HG03442 (cell line): ENCODE data around the gene STK4.
"Not testable (repeated sequence)": the region's sequence is repeated elsewhere in the genome, so short reads cannot be mapped to it uniquely, and the experiment has no call there.

Source experiments
- ATAC-seq: cut with Tn5 transposase; IDR thresholded peaks from one replicate; pipeline ENCODE4 v1.9.1; 2021; ENCODE audit warnings: mild to moderate bottlenecking, moderate library complexity; ENCODE audit not compliant: unreplicated experiment

Gene STK4

DNA sequence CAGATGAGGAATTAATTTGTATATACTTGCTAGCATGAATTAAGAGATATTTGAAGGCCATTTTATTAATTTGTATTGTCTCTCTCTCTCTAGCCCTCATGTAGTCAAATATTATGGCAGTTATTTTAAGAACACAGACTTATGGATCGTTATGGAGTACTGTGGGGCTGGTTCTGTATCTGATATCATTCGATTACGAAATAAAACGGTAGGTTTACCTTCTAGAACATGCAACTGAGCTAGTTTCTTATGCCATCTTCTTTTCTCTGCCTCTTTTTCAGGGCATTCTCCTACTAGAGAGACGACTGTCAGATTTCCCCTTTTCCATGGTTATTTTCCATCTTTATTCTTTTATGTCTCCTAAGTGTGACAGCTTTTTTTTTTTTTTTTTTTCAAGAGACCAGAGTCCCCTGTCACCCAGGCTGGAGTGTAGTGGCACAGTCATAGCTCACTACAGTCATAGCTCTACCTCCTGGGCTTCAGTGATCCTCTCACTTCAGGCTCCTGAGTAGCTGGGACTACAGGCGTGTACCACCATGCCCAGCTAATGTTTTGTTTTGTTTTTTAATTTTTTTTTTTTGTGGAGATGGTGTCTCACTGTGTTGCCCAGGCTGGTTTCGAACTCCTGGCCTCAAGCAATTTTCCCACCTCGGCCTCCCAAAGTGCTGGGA, 15.6 kb downstream of the STK4 start:
- ATAC-seq: no peak

DNA sequence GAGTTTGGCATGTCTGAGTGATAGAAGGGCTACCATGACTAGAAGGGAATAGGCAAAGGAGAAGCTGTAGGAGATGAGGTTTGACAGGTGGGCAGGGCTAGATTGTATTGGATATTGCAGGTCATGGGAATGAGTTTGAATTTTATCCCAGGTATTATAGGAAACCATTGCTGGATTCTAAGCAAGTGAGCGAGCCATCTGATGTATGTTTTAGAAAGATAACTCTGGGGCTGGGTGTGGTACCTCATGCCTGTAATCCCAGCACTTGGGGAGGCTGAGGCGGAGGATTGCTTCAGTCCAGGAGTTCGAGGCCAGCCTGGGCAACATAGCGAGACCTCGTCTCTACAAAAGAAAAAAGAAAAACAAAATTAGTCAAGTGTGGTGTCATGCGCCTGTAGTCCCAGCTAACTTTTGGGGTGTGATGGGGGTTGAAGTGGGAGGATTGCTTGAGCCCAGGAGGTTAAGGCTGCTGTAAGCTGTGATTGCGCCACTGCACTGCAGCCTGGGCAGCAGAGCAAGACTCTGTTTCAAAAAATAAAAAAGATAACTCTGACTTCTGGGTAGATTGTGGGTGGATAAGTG, 16.9 kb downstream of the STK4 start:
- ATAC-seq: no peak

DNA sequence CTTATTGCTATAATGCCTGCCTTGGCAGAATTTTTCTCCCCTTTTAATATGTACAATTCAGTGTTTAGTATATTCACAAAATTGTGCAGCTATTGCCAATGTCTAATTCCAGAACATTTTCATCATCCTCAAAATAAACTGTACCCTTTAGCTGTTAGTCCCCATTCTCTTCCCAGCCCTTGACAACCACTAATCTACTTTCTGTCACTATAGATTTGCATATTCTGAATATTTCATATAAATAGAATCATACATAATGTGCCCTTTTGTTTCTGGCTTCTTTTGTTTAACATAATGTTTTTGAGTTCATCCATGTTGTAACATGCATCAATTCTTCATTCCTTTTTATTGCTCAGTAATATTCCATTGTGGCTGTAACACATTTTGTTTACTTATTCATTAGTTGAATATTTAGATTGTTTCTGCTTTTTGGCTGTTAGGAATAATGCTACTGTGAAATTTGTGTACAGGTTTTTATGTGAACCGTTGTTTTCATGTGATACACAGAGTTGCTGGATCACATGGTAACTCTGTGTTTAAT, 22.4 kb downstream of the STK4 start:
- no peak for ATAC-seq

DNA sequence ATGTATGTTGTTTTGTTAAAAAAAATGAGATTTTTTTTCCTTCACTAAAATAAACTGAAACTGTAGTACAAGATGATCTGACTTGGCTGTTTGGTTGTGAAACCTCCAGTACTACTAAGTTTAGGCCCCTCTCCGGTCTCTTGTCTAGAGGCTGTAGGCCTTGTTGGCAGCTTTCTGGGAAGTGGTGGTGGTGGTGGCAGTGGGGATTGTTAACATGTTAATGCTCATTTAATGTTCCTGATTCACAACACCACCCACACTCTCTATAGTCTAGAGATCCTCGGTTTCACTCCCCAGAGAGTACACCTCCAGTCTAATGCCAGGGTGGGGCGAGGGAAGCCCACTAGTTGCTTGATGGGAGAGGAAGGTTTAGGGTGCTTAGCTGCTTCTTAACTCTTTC, 24.1 kb downstream of the STK4 start:
- no peak for ATAC-seq

DNA sequence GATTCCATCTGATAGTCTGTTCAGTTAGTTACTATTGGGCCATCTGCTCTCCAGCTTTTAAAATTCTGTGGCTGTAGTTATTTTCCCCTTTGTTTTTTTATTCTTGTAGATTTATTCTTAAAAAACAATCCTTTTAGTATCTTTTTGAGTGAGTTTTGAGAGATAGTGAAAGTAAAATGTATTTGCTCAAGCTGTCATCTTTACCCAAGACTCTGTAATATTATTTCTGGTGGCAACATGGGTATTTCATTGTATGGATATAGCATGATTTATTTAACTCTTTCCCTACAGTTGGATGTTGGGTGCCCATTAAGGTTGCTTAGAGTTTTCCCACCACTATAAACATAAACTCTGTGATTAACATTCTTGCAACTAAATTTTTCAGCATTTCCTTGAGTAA, 24.6 kb downstream of the STK4 start:
- no peak for ATAC-seq

DNA sequence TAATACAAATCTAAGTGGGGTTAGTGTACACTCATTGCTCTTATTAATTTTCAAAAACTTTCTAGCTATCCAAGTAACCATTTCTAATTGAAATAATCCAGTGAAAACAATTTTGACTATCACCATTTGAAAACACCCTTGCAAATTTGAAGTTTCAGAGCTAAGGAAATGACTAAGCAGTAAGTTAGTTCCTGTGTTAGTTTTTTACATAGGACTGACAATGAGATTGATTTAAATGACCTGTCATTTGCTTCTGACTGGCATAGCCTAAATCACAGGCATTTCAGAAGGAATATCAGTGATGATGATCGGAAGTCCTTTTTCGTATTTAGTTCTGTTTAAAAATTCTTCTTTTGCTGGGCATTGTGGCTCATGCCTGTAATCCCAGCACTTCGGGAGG, 27.0 kb downstream of the STK4 start:
- ATAC-seq: no peak

DNA sequence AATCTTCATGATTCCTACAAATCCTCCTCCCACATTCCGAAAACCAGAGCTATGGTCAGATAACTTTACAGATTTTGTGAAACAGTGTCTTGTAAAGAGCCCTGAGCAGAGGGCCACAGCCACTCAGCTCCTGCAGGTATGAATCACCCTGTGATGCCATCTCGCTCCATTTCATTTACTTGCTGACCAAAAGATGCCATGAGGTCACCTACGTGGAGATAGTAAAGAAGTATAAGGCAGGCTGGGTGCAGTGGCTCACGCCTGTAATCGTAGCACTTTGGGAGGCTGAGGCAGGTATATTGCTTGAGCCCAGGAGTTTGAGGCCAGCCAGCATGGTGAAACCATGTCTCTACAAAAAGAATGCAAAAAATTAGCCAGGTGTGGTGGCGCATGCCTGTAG, 30.9 kb downstream of the STK4 start:
- ATAC-seq: no peak

DNA sequence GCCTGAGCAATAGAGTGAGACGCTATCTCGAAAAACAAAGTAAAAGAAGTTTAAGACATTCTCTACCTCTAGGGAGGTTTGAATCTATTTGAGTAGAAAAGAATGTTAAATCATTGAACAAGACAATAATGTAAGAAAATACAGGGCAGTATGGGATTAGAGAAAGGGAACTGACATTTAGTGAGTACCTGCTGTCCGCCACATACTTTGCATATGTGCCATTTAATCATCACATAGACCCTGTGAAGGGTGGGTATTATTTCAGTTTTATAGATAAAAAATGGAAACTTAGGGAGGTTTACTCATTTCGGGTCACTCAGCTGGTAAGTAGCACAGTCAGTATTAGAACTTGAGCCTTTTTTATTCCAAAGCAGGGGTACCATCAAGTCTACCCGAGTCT, 31.4 kb downstream of the STK4 start:
- no peak for ATAC-seq

DNA sequence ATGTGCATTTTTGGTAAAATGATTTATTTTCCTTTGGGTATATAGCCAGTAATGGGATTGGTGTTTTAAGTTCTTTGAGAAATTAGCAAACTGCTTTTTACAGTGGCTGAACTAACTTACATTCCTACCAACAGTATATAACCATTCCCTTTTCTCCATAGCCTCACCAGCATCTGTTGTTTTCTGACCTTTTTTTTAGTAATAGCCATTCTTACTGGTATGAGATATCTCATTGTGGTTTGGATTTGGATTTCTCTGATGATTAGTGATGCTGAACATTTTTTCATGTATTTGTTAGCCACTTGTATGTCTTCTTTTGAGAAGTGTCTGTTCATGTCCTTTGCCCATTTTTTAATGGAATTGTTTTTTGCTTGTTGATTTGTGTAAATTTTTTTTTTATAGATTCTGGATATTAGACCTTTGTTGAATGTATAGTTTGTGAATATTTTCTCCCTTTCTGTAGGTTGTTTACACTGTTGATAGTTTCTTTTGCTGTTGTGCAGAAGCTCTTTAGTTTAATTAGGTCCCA, 42.3 kb downstream of the STK4 start:
- ATAC-seq: no peak

DNA sequence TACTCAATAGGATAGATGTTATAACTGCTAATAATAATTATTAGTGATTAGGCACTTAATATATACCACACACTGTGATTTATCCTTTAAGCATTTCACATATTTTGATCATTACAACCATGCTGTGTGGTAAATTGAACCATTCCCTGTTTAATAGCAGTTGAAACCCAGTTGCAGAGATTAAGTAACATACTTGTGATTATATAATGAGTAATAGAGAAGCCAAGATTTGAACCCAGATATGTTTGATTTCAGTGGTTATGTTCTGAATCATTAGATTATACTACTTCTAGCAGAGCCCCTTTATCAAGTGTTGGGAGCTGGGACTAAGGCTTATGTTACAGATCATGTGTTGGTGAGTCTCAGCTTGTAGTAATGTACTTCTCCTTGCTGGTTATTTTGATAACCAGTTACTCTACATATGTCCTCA, 44.1 kb downstream of the STK4 start:
- no peak for ATAC-seq

DNA sequence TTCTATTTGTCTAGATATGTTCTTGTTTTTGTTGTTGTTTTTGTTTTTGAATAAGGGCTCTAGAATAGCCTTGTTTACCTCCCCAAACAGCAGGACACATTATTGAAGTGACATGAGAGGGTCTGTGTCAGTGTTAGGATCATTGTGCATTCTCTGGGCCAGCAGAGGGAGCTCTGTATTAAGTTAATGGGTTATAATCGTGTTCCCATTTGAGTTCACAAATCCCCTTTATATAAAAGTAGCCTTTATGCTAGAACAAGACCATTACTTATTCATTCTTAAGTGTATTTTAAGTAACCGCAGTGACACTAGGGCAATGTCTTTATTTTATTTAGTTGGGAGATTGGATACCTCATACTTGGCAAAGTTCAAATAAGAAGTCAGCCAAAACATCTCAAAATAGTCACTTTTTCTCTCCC, 44.8 kb downstream of the STK4 start:
- no peak for ATAC-seq

DNA sequence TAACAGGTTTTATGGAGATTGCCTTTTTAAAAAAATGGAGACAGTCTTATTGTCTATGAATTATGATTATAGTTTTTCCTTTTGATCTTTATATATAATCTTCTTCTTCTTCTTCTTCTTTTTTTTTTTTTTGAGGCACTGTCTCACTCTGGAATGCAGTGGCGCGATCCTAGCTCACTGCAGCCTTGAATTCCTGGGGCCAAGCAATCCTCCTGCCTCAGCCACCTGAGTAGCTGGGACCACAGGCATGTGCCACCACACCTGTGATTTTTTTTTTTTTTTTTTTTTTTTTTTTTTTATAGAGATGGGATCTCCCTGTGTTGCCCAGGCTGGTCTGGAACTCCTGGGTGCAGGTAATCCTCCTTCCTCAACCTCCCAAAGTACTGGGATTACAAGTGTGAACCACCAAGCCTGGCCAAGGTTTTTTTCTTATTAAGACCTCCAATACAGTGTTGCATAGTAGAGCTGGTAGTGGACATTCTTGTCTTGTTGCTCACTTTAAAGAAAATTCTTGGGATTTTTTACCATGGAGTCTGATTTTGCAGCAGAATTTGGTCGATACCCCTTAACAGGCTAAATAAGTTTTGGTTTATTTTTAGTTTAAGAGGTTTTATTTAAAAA, 46.5 kb downstream of the STK4 start:
- ATAC-seq: no peak

DNA sequence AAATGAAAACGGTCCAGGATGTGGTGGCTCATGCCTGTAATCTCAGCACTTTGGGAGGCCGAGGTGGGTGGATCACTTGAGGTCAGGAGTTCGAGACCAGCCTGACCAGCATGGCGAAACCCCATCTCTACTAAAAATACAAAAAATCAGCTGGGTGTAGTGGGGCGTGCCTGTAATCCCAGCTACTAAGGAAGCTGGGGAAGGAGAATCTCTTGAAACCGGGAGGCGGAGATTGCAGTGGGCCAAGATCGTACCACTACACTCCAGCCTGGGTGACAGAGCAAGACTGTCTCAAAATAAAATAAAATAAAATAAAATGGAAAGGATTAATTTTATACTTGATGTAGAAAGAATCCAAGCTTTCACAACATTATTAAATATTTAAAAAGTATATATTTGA, 47.8 kb downstream of the STK4 start:
- not testable (repeated sequence) for ATAC-seq

DNA sequence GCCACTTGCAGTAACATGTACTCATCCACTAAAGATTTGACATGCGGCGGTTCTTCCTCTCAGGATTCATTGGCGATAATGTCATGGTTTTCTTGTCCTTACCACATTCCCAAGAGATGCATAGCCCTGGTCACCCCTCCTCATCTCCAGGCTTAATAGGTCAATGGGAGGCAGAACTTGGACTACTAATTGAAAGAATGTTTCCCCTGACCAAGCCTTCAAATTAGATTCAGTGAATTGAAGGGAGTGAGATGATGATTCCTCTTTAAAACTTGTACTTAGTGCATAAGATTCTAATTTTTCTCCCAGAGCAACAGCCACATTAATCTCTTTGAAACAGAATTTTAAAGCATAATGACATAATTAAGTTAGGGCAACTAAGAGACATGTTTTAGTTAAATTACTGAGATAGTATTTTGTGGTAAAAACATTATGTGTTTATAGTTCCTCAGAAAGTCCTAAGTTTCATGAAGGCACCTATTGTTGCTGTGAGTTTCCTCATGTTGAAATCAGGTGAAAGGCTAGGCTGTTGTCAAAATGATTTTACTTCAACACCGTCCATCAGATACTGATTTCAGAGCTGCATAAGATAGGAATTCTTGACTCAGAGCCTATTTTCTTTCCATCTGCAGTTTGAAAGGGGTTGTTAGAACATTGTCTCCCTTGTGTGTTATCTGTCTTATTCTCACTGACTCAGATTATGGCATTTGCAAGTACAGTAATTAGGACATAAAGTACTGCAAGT, 48.5 kb downstream of the STK4 start:
- ATAC-seq: no peak

DNA sequence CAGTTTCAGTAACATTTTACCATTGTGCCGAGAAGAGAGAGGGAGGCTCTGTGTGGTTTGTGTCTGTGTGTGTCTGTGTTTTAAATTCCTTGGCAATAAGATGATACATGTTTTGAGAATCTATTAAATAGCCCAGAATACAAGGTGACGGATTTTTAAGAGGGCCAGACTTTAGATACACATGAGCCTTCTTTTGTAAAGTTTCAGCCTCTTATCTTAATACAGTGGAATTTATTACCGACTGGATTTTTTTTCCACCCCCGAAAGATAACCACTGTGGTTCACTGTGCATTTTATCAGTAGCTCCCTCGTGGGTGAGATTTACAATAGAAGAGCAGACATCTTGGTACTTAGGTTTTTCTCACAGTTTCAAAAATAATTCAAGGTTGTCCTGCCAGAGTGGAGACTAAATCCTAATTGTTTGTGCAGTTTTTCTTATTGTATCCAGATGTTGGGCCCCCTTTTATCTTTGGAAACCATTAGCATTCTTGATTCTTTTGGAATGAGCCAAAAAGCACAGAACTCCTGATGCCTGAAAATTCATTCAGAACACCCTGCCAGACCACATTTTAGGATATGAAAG, 49.9 kb downstream of the STK4 start:
- no peak for ATAC-seq

DNA sequence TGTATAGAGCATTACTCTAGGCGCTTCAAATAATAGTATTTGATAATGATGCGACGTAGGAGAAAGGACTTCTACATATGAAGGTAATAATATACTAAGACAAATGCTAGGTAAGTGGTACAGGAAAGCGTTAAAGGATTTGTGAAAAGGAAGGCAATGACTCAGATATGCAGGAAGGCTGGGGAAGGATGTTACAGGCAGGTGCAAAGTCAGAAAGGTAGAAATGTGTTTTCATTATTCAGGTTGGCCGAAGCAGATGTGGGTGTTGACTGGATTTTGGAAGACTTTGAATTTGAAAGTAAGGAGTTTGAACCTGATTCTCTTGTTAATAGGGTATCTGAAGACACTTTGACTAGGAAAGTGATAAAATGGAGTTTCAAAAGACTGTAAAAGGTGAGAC, 51.0 kb downstream of the STK4 start:
- ATAC-seq: no peak

DNA sequence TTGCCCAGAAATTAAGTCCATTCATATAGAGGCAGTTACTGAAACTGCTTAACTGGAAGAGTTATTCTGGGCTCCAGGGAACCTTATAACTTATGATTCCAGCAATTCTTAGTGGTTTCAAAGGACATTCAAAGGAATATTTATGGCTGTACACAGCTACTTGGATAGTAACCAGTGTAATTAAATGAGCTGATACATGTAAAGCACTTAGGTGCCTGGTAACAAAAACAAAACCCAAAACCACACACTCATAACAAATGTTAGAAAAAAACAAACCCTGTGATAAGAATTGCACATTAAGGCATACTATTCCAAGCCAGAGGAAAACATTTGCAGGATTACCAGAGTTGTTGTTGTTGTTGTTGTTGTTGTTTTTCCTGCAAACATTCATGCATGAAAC, 51.5 kb downstream of the STK4 start:
- no peak for ATAC-seq

DNA sequence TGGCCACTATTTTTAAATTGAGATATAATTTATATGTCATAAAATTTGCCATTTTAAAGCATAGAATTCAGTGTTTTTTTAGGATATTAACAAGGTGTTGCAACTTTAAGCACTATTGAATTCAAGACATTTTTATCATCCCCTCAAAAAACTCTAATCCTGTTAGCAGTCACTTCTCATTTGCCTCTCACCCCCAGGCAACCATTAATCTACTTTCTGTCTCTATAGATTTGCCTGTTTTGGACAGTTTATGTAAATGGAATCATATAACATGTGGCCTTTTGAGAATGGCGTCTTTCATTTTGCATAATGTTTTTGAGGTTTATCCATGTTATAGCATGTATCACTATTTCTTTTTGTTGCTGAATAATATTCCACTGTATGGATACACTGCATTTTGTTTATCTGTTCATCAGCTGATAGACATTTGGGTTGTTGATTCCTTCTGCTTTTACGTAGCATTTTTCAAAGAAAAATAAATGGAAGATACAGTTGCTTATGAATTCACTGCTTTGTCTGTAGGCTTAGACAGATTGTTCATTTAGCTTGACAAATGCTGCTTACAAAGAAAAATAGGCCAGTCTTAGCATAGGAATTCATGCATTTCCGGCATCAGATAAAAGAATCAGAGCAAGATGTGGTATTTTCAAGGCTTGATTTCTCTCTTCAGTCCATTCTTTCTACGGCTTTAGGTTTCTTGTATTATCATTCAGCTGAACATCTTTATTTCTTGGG, 52.9 kb downstream of the STK4 start:
- no peak for ATAC-seq

DNA sequence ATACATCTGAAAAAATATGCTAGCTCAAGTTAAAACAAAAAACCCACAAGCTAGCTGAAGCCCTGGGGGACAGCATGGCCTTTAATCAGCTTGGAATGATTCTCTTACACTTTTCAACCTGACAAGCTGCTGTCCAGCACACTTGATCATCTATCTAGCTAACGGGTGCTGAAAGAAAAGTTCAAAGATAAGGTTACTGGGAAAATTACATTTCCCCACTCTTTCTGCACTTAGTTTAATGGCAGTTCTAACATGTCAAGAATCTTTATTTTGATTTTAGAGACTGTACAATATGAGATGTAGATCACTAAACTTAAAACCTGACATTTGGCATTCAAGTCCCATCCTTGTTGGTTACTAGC, 53.4 kb downstream of the STK4 start:
- ATAC-seq: no peak

DNA sequence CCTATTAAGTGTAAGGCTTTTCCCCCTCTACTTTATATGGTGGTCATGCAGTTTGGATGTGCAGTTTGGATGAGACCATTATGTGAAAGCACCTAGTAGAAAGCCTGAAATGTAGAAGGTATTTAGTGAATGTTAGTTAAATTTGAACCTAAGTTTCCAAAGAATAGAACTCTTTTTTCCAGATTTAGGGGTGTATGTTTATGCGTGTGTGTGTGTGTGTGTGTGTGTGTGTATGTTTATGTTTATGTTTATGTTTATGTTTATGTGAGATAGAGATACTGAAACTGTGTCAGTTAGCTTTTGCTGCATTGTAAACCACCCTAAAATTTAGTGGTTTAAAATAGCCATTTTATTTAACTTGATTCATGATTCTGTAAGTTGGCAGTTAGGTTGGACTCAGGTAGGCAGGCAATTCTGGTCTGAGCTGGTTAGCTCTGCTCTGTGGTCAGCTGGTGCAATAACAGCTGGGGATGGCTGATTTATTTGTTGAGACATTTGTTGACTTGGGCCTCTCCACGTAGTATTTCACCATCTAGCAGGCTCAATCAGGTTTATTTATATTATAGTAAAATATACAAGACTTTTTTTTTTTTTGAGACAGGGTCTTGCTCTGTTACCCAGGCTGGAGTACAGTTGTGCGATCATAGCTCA, 54.0 kb downstream of the STK4 start:
- no peak for ATAC-seq
